COLO668 (cell line): ENCODE results near the gene TRABD2A.
"Not testable (repeated sequence)": the region's sequence is repeated elsewhere in the genome, so short reads cannot be mapped to it uniquely, and the experiment has no call there.

Source experiments
- DNase-seq: peaks from one replicate; lab custom pipeline; 2025; ENCODE audit not compliant: unreplicated experiment; lab: John Stamatoyannopoulos, UW

Gene TRABD2A

GRCh38 chr2:84781942-84782716 is 98.8 kb downstream of the TRABD2A start:
- no peak for DNase-seq

GRCh38 chr2:84779781-84780180 is 101.1 kb downstream of the TRABD2A start:
- DNase-seq: no peak

DNA sequence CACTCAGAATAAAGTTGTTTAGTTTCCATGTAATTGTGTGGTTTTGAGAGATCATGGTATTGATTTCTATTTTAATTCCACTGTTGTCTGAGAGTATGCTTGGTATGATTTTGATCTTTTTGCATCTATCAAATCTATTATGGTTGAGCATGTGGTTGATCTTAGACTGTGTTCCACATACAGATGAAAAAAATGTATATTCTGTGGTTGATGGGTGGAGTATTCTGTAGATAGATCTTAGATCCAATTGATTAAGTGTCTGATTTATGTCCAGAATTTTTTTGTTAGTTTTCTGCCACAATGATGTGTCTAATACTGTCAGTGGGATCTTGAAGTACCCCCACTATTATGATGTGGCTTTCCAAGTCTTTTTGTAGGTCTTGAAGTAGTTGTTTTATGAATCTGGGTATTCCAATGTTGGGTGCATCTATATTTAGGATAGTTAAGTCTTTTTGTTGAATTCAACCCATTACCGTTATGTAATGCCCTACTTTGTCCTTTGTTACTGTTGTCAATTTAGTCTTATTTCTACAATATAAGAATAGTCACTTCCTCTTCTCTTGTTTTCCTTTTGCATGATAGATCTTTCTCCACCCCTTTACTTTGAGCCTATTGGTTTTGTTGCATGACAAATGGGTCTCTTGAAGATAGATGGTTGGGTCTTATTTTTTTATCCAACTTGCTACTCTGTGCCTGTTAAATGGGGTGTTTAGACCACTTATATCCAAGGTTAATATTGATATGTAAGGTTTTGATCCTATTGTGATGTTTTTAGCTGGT is 101.8 kb downstream of the TRABD2A start:
- no peak for DNase-seq

GRCh38 chr2:84776011-84776410 is 104.9 kb downstream of the TRABD2A start:
- DNase-seq: no peak

DNA sequence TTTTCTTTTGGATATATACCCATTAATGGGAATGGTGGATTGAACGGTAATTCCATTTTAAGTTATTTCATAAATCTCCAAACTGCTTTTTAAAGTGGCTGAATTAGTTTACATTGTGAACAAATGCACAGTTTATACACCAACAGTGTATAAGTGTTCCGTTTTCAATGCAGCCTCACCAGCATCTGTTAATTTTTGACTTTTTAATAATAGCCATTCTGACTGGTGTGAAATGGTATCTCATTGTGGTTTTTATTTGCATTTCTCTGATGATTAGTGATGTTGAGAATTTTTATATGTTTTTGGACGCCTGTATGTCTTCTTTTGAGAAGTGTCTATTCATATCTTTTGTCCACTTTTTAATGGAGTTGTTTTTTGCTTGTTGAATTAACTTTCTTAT is 107.3 kb downstream of the TRABD2A start:
- not testable (repeated sequence) for DNase-seq
